ENCODE results near the gene SUMO2.

GRCh38 chr17:75174996-75175395 lies 7.8 kb downstream of the SUMO2 start:
- TF ChIP-seq SUZ12 (IDR thresholded peaks at IDR 0.05; ENCODE audit: extremely low read depth, insufficient read depth, insufficient read length): no peak
- no peak for TF ChIP-seq ZNF274 (IDR thresholded peaks at IDR 0.05; ENCODE audit: low read depth, low read length)
